HCT116 (cell line): ENCODE measurements around the gene MCTP2.

ENCODE experiments used
- ELF1 ChIP-seq: IDR thresholded peaks from 2 replicates; pipeline ENCODE4 v1.6.1; 2012; ENCODE audit warnings: low read depth, borderline replicate concordance
- EZH2 ChIP-seq: fragments of 200-600 bp; sonication (generic); IDR thresholded peaks from 2 replicates; pipeline ENCODE4 v1.6.1; 2017; ENCODE audit warnings: antibody characterized with exemption, mixed run types
- EZH2phosphoT487 ChIP-seq: fragments of 200-600 bp; IDR thresholded peaks from 2 replicates; pipeline ENCODE4 v1.6.1; 2018; ENCODE audit warnings: antibody characterized with exemption, borderline replicate concordance
- FOSL1 ChIP-seq: IDR thresholded peaks from 2 replicates; pipeline ENCODE4 v1.6.1; 2012; ENCODE audit warnings: low read depth
- JUND ChIP-seq: IDR thresholded peaks from 2 replicates; pipeline ENCODE4 v1.6.1; 2012
- POLR2A ChIP-seq: IDR thresholded peaks from 2 replicates; pipeline ENCODE4 v1.7.0; 2011; ENCODE audit warnings: borderline replicate concordance; ENCODE audit not compliant: insufficient read depth, insufficient read length; ENCODE audit errors: extremely low read depth
- POLR2AphosphoS5 ChIP-seq: IDR thresholded peaks from 2 replicates; pipeline ENCODE4 v1.6.1; 2011; ENCODE audit warnings: mild to moderate bottlenecking, low read depth, low read length, moderate library complexity
- RAD21 ChIP-seq: IDR thresholded peaks from 2 replicates; pipeline ENCODE4 v1.6.1; 2012; ENCODE audit warnings: low read depth, mild to moderate bottlenecking
- SRF ChIP-seq: IDR thresholded peaks from 2 replicates; pipeline ENCODE4 v1.6.1; 2012; ENCODE audit warnings: low read depth
- ZNF274 ChIP-seq: fragments of 200-500 bp; sonication (Bioruptor generic); IDR thresholded peaks from 2 replicates; pipeline ENCODE4 v1.6.1; 2014; ENCODE audit warnings: mild to moderate bottlenecking, low read depth, low read length, inconsistent platforms
- TF ChIP-seq, protein P1 (sequence below), 3 experiments: fragments of 200-600 bp in 1 of 3; sonication (generic) in 1 of 3; IDR thresholded peaks in 2 of 3; conservative IDR thresholded peaks in 1 of 3; 2 replicates each; pipeline ENCODE4 v1.5.1; 2012 to 2017; ENCODE audit warnings: low read depth in 2 of 3, low read length in 2 of 3, antibody characterized with exemption in 1 of 3, borderline replicate concordance in 1 of 3, control low read depth in 1 of 3, mild to moderate bottlenecking in 1 of 3, mixed read lengths in 1 of 3, mixed run types in 1 of 3, moderate library complexity in 1 of 3; ENCODE audit not compliant: insufficient read depth in 1 of 3
- TF ChIP-seq, protein P2 (sequence below): IDR thresholded peaks from 2 replicates; pipeline ENCODE4 v1.6.1; 2011; ENCODE audit warnings: mild to moderate bottlenecking, low read length, moderate library complexity; ENCODE audit not compliant: insufficient replicate concordance; ENCODE audit errors: extremely low read depth
- TF ChIP-seq, protein P3 (sequence below): IDR thresholded peaks from 2 replicates; pipeline ENCODE4 v1.6.1; 2012; ENCODE audit warnings: low read depth

DNA sequence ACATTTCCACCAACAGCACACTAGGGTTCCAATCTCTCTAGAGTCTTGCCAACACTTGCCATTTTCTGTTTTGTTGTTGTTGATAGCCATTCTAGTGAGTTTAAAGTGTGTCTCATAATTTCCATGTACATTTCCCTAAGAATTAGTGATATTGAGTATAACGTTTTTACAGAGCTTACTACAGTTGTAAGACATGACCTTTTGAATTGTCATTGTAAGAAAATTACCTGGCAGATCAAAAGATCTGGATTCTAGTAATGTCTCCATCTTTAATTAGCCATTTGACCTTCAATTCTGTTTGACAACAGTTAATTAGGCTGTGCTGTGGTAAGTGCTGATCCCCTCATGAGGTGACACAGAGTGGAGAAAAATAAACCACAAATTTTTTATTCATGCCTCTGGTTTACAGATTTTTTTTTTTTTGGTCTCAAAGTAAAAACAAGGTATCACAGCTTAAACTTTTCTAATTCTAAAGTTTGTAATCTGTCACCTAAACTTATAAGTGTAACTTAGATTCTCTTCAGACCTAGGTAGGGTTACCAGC is 20.9 kb downstream of the MCTP2 start:
- TF ChIP-seq ZNF274 (no peak), POLR2A (no peak), POLR2AphosphoS5 (no peak), RAD21 (no peak), EZH2 (no peak), EZH2phosphoT487 (no peak), FOSL1 (no peak), SRF (no peak), JUND (no peak), ELF1 (no peak)
- TF ChIP-seq, protein P1, sequence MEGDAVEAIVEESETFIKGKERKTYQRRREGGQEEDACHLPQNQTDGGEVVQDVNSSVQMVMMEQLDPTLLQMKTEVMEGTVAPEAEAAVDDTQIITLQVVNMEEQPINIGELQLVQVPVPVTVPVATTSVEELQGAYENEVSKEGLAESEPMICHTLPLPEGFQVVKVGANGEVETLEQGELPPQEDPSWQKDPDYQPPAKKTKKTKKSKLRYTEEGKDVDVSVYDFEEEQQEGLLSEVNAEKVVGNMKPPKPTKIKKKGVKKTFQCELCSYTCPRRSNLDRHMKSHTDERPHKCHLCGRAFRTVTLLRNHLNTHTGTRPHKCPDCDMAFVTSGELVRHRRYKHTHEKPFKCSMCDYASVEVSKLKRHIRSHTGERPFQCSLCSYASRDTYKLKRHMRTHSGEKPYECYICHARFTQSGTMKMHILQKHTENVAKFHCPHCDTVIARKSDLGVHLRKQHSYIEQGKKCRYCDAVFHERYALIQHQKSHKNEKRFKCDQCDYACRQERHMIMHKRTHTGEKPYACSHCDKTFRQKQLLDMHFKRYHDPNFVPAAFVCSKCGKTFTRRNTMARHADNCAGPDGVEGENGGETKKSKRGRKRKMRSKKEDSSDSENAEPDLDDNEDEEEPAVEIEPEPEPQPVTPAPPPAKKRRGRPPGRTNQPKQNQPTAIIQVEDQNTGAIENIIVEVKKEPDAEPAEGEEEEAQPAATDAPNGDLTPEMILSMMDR (IDR thresholded peaks at IDR 0.05 in 2 of 3, conservative IDR thresholded peaks at IDR 0.05 in 1 of 3; ENCODE audit: borderline replicate concordance in 1 of 3, insufficient read depth in 1 of 3, low read depth in 2 of 3, low read length in 2 of 3), result no peak
- TF ChIP-seq, protein P2, sequence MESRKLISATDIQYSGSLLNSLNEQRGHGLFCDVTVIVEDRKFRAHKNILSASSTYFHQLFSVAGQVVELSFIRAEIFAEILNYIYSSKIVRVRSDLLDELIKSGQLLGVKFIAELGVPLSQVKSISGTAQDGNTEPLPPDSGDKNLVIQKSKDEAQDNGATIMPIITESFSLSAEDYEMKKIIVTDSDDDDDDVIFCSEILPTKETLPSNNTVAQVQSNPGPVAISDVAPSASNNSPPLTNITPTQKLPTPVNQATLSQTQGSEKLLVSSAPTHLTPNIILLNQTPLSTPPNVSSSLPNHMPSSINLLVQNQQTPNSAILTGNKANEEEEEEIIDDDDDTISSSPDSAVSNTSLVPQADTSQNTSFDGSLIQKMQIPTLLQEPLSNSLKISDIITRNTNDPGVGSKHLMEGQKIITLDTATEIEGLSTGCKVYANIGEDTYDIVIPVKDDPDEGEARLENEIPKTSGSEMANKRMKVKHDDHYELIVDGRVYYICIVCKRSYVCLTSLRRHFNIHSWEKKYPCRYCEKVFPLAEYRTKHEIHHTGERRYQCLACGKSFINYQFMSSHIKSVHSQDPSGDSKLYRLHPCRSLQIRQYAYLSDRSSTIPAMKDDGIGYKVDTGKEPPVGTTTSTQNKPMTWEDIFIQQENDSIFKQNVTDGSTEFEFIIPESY, result no peak
- TF ChIP-seq, protein P3, sequence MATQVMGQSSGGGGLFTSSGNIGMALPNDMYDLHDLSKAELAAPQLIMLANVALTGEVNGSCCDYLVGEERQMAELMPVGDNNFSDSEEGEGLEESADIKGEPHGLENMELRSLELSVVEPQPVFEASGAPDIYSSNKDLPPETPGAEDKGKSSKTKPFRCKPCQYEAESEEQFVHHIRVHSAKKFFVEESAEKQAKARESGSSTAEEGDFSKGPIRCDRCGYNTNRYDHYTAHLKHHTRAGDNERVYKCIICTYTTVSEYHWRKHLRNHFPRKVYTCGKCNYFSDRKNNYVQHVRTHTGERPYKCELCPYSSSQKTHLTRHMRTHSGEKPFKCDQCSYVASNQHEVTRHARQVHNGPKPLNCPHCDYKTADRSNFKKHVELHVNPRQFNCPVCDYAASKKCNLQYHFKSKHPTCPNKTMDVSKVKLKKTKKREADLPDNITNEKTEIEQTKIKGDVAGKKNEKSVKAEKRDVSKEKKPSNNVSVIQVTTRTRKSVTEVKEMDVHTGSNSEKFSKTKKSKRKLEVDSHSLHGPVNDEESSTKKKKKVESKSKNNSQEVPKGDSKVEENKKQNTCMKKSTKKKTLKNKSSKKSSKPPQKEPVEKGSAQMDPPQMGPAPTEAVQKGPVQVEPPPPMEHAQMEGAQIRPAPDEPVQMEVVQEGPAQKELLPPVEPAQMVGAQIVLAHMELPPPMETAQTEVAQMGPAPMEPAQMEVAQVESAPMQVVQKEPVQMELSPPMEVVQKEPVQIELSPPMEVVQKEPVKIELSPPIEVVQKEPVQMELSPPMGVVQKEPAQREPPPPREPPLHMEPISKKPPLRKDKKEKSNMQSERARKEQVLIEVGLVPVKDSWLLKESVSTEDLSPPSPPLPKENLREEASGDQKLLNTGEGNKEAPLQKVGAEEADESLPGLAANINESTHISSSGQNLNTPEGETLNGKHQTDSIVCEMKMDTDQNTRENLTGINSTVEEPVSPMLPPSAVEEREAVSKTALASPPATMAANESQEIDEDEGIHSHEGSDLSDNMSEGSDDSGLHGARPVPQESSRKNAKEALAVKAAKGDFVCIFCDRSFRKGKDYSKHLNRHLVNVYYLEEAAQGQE, result no peak
